ENCODE measurements around the gene HOXD10. TPM values are rescaled to one million over a fixed set of nuclear protein-coding genes. Genes with fewer than 3 reads are reported as not detected.

The HOXD10 gene
- total and polyA plus RNA-seq, 7 donors = 0.03 to 0.04 TPM; not detected in 5

- no peak for TF ChIP-seq CTCF (IDR thresholded peaks at IDR 0.05)
- intact Hi-C loops (cut with DNase I) = no loop called here
- no peak overlapping the region for H3K4me3 ChIP-seq
- H3K27me3 ChIP-seq (ENCODE audit: insufficient read depth in 3 of 3, low read length in 2 of 3) = peaks cover 0 to 8% (median 7%) of the 10 kb centered on the region in 3 donors
- ATAC-seq (peak in 2 of 4 donors; percentile 21 to 52), DNase-seq (no peak)
- H3K27ac ChIP-seq = no peak overlapping the region
- 24 to 34% (median 28%) methylated on average over 22 of the region's 22 CpGs for WGBS, 3 donors
- H3K9me3 ChIP-seq = no peaks in the 10 kb centered on the region
- H3K36me3 ChIP-seq (ENCODE audit: insufficient read depth in 1 of 2, low read depth in 1 of 2) = no peaks in the 10 kb centered on the region
- no peaks in the 10 kb centered on the region for H3K4me1 ChIP-seq
Observed at GRCh38 chr2:176161825-176162626, 45.4 kb downstream of the HOXD10 start.

GRCh38 chr2:176162911-176163671, 46.5 kb downstream of the HOXD10 start:
- DNase-seq (no peak), ATAC-seq (peak in 1 of 4 donors; percentile 21)
- H3K27ac ChIP-seq = no peak overlapping the region
- no peaks in the 10 kb centered on the region for H3K9me3 ChIP-seq
- intact Hi-C loops (cut with DNase I) = no loop called here
- H3K36me3 ChIP-seq (ENCODE audit: insufficient read depth in 1 of 2, low read depth in 1 of 2) = no peaks in the 10 kb centered on the region
- no peak for TF ChIP-seq CTCF (IDR thresholded peaks at IDR 0.05)
- H3K4me1 ChIP-seq = no peaks in the 10 kb centered on the region
- WGBS, 3 donors = 44 to 61% (median 52%) methylated on average over 29 of the region's 29 CpGs
- no peak overlapping the region for H3K4me3 ChIP-seq
- peaks cover 0 to 7% (median 4%) of the 10 kb centered on the region in 3 donors for H3K27me3 ChIP-seq (ENCODE audit: insufficient read depth in 3 of 3, low read length in 2 of 3)

DNA sequence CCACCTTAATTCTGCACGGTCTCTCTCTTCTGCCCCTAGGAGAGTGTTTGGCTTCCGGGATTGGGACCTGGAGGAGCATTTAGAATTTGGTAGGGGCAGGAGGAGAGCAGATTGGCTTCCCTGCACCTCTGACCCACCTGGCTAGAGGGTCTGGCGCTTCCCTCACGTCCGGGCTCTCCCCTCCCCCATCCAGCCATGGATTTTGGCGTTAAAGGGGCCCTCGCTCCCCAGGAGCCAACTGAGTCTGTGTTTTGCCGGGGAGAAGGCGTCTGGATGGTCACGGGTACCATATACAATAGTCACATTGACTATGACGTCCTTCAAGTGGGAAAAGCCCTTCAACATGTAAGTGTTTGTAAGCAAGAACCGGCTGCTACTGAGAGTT, 47.1 kb downstream of the HOXD10 start:
- Histone ChIP-seq H3K9me3 (no peaks in the 10 kb centered on the region), H3K27ac (no peak overlapping the region), H3K4me3 (no peak overlapping the region), H3K27me3 (ENCODE audit: insufficient read depth in 3 of 3, low read length in 2 of 3) (peaks cover 0 to 7% (median 2%) of the 10 kb centered on the region in 3 donors), H3K36me3 (ENCODE audit: insufficient read depth in 1 of 2, low read depth in 1 of 2) (no peaks in the 10 kb centered on the region), H3K4me1 (no peaks in the 10 kb centered on the region)
- intact Hi-C loops (cut with DNase I) = no loop called here
- no peak for TF ChIP-seq CTCF (IDR thresholded peaks at IDR 0.05)
- ATAC-seq = no peak
- 71 to 80% (median 73%) methylated on average over 12 of the region's 12 CpGs for WGBS, 3 donors
- DNase-seq = no peak

- peaks cover 0 to 7% (median 2%) of the 10 kb centered on the region in 3 donors for H3K27me3 ChIP-seq (ENCODE audit: insufficient read depth in 3 of 3, low read length in 2 of 3)
- ATAC-seq (no peak), DNase-seq (no peak)
- H3K4me3 ChIP-seq = no peak overlapping the region
- H3K9me3 ChIP-seq = no peaks in the 10 kb centered on the region
- TF ChIP-seq CTCF (IDR thresholded peaks at IDR 0.05) = no peak
- no peak overlapping the region for H3K27ac ChIP-seq
- intact Hi-C loops (cut with DNase I) = no loop called here
- no peaks in the 10 kb centered on the region for H3K36me3 ChIP-seq (ENCODE audit: insufficient read depth in 1 of 2, low read depth in 1 of 2)
- H3K4me1 ChIP-seq = no peaks in the 10 kb centered on the region
- 75% methylated on average over 13 of the region's 13 CpGs for WGBS, 3 donors
Observed at GRCh38 chr2:176164201-176164600, 47.6 kb downstream of the HOXD10 start.

Measured in psoas muscle (tissue), 8 donors.